22Rv1 (cell line): ENCODE measurements around the gene EMX2.

Source experiments
- ZFX ChIP-seq: fragments of 450-650 bp; IDR thresholded peaks from 2 replicates; pipeline ENCODE4 v1.6.1; 2017; ENCODE audit warnings: antibody characterized with exemption, borderline replicate concordance
- TF ChIP-seq, protein P1 (sequence below): fragments of 450-650 bp; IDR thresholded peaks from 2 replicates; pipeline ENCODE4 v1.5.1; 2017; ENCODE audit warnings: mild to moderate bottlenecking

DNA sequence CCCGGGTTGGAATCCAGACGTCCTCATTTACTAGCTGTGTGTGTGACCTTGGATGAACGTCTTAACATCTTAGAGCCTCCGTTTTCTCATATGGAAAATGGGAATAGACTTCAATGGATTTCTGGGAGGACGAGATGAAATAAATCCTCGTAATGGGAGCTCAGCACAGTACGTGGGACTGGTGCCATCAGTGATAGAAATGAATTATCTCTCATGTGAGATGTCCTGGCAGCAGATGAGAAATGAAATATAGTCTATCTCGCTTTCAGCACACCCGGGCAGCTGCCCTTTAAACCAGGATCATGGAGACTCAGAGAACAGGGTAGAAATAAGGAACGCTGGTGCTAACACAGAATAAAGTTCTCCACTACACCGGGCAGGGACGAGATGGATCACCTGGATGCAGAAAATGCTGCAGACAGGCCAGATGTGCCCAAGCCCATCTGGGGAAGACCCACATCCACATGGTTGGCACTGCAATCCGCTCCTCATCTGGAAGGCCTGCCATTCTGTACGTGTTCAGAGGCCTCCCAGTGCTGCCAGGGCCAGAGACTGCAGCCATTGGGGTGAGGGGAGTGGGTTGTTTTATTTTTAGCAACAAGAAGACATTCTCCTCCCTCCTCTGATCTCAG, 11.1 kb upstream of the EMX2 start:
- TF ChIP-seq, protein P1, sequence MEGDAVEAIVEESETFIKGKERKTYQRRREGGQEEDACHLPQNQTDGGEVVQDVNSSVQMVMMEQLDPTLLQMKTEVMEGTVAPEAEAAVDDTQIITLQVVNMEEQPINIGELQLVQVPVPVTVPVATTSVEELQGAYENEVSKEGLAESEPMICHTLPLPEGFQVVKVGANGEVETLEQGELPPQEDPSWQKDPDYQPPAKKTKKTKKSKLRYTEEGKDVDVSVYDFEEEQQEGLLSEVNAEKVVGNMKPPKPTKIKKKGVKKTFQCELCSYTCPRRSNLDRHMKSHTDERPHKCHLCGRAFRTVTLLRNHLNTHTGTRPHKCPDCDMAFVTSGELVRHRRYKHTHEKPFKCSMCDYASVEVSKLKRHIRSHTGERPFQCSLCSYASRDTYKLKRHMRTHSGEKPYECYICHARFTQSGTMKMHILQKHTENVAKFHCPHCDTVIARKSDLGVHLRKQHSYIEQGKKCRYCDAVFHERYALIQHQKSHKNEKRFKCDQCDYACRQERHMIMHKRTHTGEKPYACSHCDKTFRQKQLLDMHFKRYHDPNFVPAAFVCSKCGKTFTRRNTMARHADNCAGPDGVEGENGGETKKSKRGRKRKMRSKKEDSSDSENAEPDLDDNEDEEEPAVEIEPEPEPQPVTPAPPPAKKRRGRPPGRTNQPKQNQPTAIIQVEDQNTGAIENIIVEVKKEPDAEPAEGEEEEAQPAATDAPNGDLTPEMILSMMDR, result no peak
- TF ChIP-seq ZFX, result no peak
